ENCODE measurements around the gene POLR3C. TPM values are rescaled to one million over a fixed set of nuclear protein-coding genes. Genes with fewer than 3 reads are reported as not detected.

POLR3C gene
- total and polyA plus RNA-seq, 2 of the 13 experiments (the other 11 are each of a cell fraction or from before 2014, with no cell fraction given) = 15.5 to 24.3 TPM

GRCh38 chr1:145845514-145846161, 21.6 kb downstream of the POLR3C start, which contains the start of gene NUDT17 (continued):
- TF ChIP-seq ZBTB40 (IDR thresholded peaks at IDR 0.05) = no peak
- 0 out of 2 replicates have a peak, but pooled peaks have one; percentile 26 for TF ChIP-seq ZBTB40 (CRISPR knock-in tag; IDR thresholded peaks at IDR 0.05)
- no peak; the same call in 1 of the 2 replicates for TF ChIP-seq ZNF777 (CRISPR knock-in tag; IDR thresholded peaks at IDR 0.05)
- peak; percentile 97 to 98 for TF ChIP-seq HMGXB4 (CRISPR knock-in tag; IDR thresholded peaks at IDR 0.05; ENCODE audit: borderline replicate concordance in 1 of 2, low read depth in 1 of 2)
- TF ChIP-seq KMT2B (CRISPR knock-in tag; IDR thresholded peaks at IDR 0.05) = peak; percentile 46; the same call in 1 of the 2 replicates
- no peak for TF ChIP-seq RCOR2 (CRISPR knock-in tag; IDR thresholded peaks at IDR 0.05)
- peak; percentile 56; the same call in 1 of the 2 replicates for TF ChIP-seq ZNF292 (CRISPR knock-in tag; IDR thresholded peaks at IDR 0.05; ENCODE audit: borderline replicate concordance, low read depth)
- no peak for TF ChIP-seq NFIC (IDR thresholded peaks at IDR 0.05; ENCODE audit: low read length)
- no peak for TF ChIP-seq ZNF704 (CRISPR knock-in tag; IDR thresholded peaks at IDR 0.05; ENCODE audit: borderline replicate concordance)
- TF ChIP-seq ZHX1 (CRISPR knock-in tag; IDR thresholded peaks at IDR 0.05; ENCODE audit: low read depth) = no peak
- TF ChIP-seq ZFAT (CRISPR knock-in tag; conservative IDR thresholded peaks at IDR 0.05) = no peak
- TF ChIP-seq ELF3 (CRISPR knock-in tag; IDR thresholded peaks at IDR 0.05) = peak; percentile 56; the same call in 1 of the 2 replicates
- TF ChIP-seq LBX2 (CRISPR knock-in tag; IDR thresholded peaks at IDR 0.05; ENCODE audit: borderline replicate concordance) = no peak
